Caki2 (cell line): ENCODE data around the gene LRRC75A. TPM values are rescaled to one million over a fixed set of nuclear protein-coding genes. Genes with fewer than 3 reads are reported as not detected.
A peak's percentile ranks its signal among the peaks of the same experiment; 100 is the strongest.
"Not testable (repeated sequence)": the region's sequence is repeated elsewhere in the genome, so short reads cannot be mapped to it uniquely, and the experiment has no call there.

ENCODE experiments used
- DNase-seq: peaks from one replicate; pipeline ENCODE4 v3.0.0-alpha.2; 2015; ENCODE audit warnings: low read depth
- in situ Hi-C: cut with HindIII; loops from 2 replicates; pipeline ENCODE4 v1.10.0; 2016; ENCODE audit warnings: low sequenced_read_pairs, low pct_unique_long_range_greater_than_20kb, mixed read lengths
- total RNA-seq: library from RNA; depleted of rRNA; stranded (reverse); fragments of >200 nt; shearing (Covaris generic); gene quantifications from 2 replicates; pipeline ENCODE4 v1.2.3, GENCODE V29; 2014; ENCODE audit warnings: low replicate concordance

LRRC75A gene
- total RNA-seq, 1 experiment from 2014 or later: 1.1 TPM

- in situ Hi-C loops: no loop called here
These were observed 30.5 kb downstream of the LRRC75A start for GRCh38 chr17:16461606-16461866.

GRCh38 chr17:16460796-16461605 lies 31.0 kb downstream of the LRRC75A start:
- no peak for DNase-seq
- in situ Hi-C loops: no loop called here

More at GRCh38 chr17:16461606-16461866, 30.5 kb downstream of the LRRC75A start:
- no peak for DNase-seq

GRCh38 chr17:16459855-16460550 lies 32.0 kb downstream of the LRRC75A start:
- in situ Hi-C loops: no loop called here
- no peak for DNase-seq

GRCh38 chr17:16459271-16459670 lies 32.7 kb downstream of the LRRC75A start:
- DNase-seq: no peak
- in situ Hi-C loops: no loop called here

GRCh38 chr17:16456742-16457316 lies 35.2 kb downstream of the LRRC75A start:
- DNase-seq: no peak
- in situ Hi-C loops: no loop called here

GRCh38 chr17:16455997-16456741 lies 35.8 kb downstream of the LRRC75A start:
- no peak for DNase-seq
- in situ Hi-C loops: no loop called here

- in situ Hi-C loops: no loop called here
- DNase-seq: no peak
These were observed 38.5 kb downstream of the LRRC75A start for GRCh38 chr17:16453493-16453851.

GRCh38 chr17:16452268-16452667 lies 39.7 kb downstream of the LRRC75A start:
- in situ Hi-C loops, DNase-seq: not testable (repeated sequence)

- in situ Hi-C loops: no loop called here
- DNase-seq: no peak
These were observed 42.0 kb downstream of the LRRC75A start for GRCh38 chr17:16450028-16450427.

- in situ Hi-C loops: no loop called here
- no peak for DNase-seq
These were observed 42.8 kb downstream of the LRRC75A start for GRCh38 chr17:16449121-16449570.

GRCh38 chr17:16448490-16448889 lies 43.5 kb downstream of the LRRC75A start:
- in situ Hi-C loops: no loop called here
- no peak for DNase-seq

- in situ Hi-C loops: no loop called here
- no peak for DNase-seq
These were observed 44.3 kb downstream of the LRRC75A start for GRCh38 chr17:16447676-16448075.

- in situ Hi-C loops: no loop called here
- DNase-seq: no peak
These were observed 45.5 kb downstream of the LRRC75A start for GRCh38 chr17:16446338-16446983.

GRCh38 chr17:16444258-16444886 lies 47.6 kb downstream of the LRRC75A start:
- DNase-seq: peak; percentile 53
- in situ Hi-C loops: no loop called here

- in situ Hi-C loops: no loop called here
- DNase-seq: no peak
These were observed 48.3 kb downstream of the LRRC75A start for GRCh38 chr17:16443511-16444257.

- DNase-seq: no peak
- in situ Hi-C loops: no loop called here
These were observed 49.1 kb downstream of the LRRC75A start for GRCh38 chr17:16442594-16443510.
